HL-60 (cell line): ENCODE data around the gene RFESD.

Source experiments
- DNase-seq, 2 experiments: peaks; one replicate each; pipeline ENCODE4 v3.0.0-alpha.2; 2010 to 2020; ENCODE audit warnings: low read depth in 1 of 2, low spot score in 1 of 2
- H3K27ac ChIP-seq: fragments of 250-450 bp; sonication (Bioruptor Pico); replicated peaks from 2 replicates; pipeline ENCODE4 v1.5.1; 2020; ENCODE audit warnings: mild to moderate bottlenecking, moderate library complexity
- H3K27me3 ChIP-seq: fragments of 250-450 bp; sonication (Bioruptor Pico); 2 replicates; pipeline ENCODE4 v1.5.1; 2021; ENCODE audit warnings: mild to moderate bottlenecking, moderate library complexity; ENCODE audit not compliant: insufficient read depth, poor library complexity, severe bottlenecking
- H3K4me3 ChIP-seq: replicated peaks from 2 replicates; pipeline ENCODE4 v1.5.1; 2011; ENCODE audit warnings: mild to moderate bottlenecking, control low read depth, low read length; ENCODE audit not compliant: insufficient read depth
- CTCF ChIP-seq: IDR thresholded peaks from one replicate; pipeline ENCODE4 v1.5.1; 2011; ENCODE audit warnings: low read length, control low read depth, inconsistent platforms; ENCODE audit not compliant: insufficient read depth
- GABPA ChIP-seq: IDR thresholded peaks from 2 replicates; pipeline ENCODE4 v1.6.1; 2012; ENCODE audit warnings: low read depth
- POLR2AphosphoS5 ChIP-seq: IDR thresholded peaks from 2 replicates; pipeline ENCODE4 v1.6.1; 2012; ENCODE audit warnings: low read depth
- REST ChIP-seq: IDR thresholded peaks from 2 replicates; pipeline ENCODE4 v1.6.1; 2012; ENCODE audit warnings: low read depth; ENCODE audit not compliant: insufficient replicate concordance
- SPI1 ChIP-seq: IDR thresholded peaks from 2 replicates; pipeline ENCODE4 v1.6.1; 2012; ENCODE audit warnings: low read depth, mild to moderate bottlenecking, borderline replicate concordance

Gene RFESD

GRCh38 chr5:95664204-95664786 lies 17.7 kb downstream of the RFESD start:
- TF ChIP-seq CTCF (peak; percentile 7), POLR2AphosphoS5 (no peak), SPI1 (no peak)
- no peak overlapping the region for H3K27ac ChIP-seq
- H3K4me3 ChIP-seq, result no peak overlapping the region
- H3K27me3 ChIP-seq, result no peaks in the 10 kb centered on the region
- DNase-seq, result no peak

- Histone ChIP-seq H3K27ac (no peak overlapping the region), H3K4me3 (no peak overlapping the region), H3K27me3 (no peaks in the 10 kb centered on the region)
- TF ChIP-seq SPI1, result no peak
- no peak for TF ChIP-seq POLR2AphosphoS5
- no peak for TF ChIP-seq CTCF
- TF ChIP-seq REST, result no peak
- TF ChIP-seq GABPA, result no peak
- DNase-seq, result peak in 1 of 2 experiments; percentile 17
Observed at GRCh38 chr5:95667061-95667618, 20.6 kb downstream of the RFESD start.

- Histone ChIP-seq H3K4me3 (no peak overlapping the region), H3K27ac (no peak overlapping the region), H3K27me3 (no peaks in the 10 kb centered on the region)
- TF ChIP-seq GABPA (no peak), POLR2AphosphoS5 (no peak), SPI1 (no peak), CTCF (no peak), REST (no peak)
- no peak for DNase-seq
Observed at GRCh38 chr5:95667678-95668077, 21.1 kb downstream of the RFESD start.

GRCh38 chr5:95668216-95668615 lies 21.6 kb downstream of the RFESD start:
- Histone ChIP-seq H3K4me3 (no peak overlapping the region), H3K27ac (no peak overlapping the region)
- TF ChIP-seq SPI1, result no peak
- no peak for TF ChIP-seq POLR2AphosphoS5
- no peak for TF ChIP-seq GABPA
- no peak for TF ChIP-seq REST
- TF ChIP-seq CTCF, result no peak

More at GRCh38 chr5:95668216-95668615, 21.6 kb downstream of the RFESD start:
- no peak for DNase-seq
- no peaks in the 10 kb centered on the region for H3K27me3 ChIP-seq
